Stimulated activated CD4-positive, alpha-beta T cell treated with anti-CD3 and anti-CD28 coated beads, Interleukin-4, amount 100 ng/mL, for 4 hours (primary cell): ENCODE measurements around the gene CELF5.
"Not testable (repeated sequence)": the region's sequence is repeated elsewhere in the genome, so short reads cannot be mapped to it uniquely, and the experiment has no call there.

Experiments used
- DNase-seq, 2 experiments: peaks; one replicate each; pipeline ENCODE4 v3.0.0-alpha.2; 2020

The CELF5 gene

GRCh38 chr19:3330047-3330446 is 105.6 kb downstream of the CELF5 start:
- no peak for DNase-seq

- DNase-seq, result not testable (repeated sequence)
Observed at GRCh38 chr19:3332232-3332631, 107.8 kb downstream of the CELF5 start.

GRCh38 chr19:3333020-3333583 is 108.6 kb downstream of the CELF5 start:
- DNase-seq, result no peak

- DNase-seq, result no peak
Observed at GRCh38 chr19:3333662-3334061, 109.2 kb downstream of the CELF5 start.

GRCh38 chr19:3334749-3335430 is 110.4 kb downstream of the CELF5 start:
- DNase-seq, result not testable (repeated sequence)

- DNase-seq, result no peak
Observed at GRCh38 chr19:3335431-3336350, 111.2 kb downstream of the CELF5 start.

- DNase-seq, result no peak
Observed at GRCh38 chr19:3336351-3336679, 111.9 kb downstream of the CELF5 start.

GRCh38 chr19:3336680-3337523 is 112.4 kb downstream of the CELF5 start:
- no peak for DNase-seq

- DNase-seq, result peak; percentile 42 to 56
Observed at GRCh38 chr19:3338541-3339181, 114.2 kb downstream of the CELF5 start.

- DNase-seq, result no peak
Observed at GRCh38 chr19:3340340-3340739, 115.9 kb downstream of the CELF5 start.

GRCh38 chr19:3342246-3342645 is 117.8 kb downstream of the CELF5 start:
- DNase-seq, result no peak

GRCh38 chr19:3342962-3343361 is 118.5 kb downstream of the CELF5 start:
- not testable (repeated sequence) for DNase-seq

- peak; percentile 27 to 35 for DNase-seq
Observed at GRCh38 chr19:3343619-3344502, 119.4 kb downstream of the CELF5 start.

- no peak for DNase-seq
Observed at GRCh38 chr19:3344608-3345598, 120.4 kb downstream of the CELF5 start.

GRCh38 chr19:3345850-3346460 is 121.5 kb downstream of the CELF5 start:
- DNase-seq, result no peak
